ENCODE data around the gene CCDC91.

Gene CCDC91

GRCh38 chr12:28240853-28241252 is 50.6 kb downstream of the CCDC91 start:
- H3K27ac ChIP-seq (replicated peaks), result no peak overlapping the region
- TF ChIP-seq POLR2AphosphoS5 (IDR thresholded peaks at IDR 0.05; ENCODE audit: low read depth), result no peak
- TF ChIP-seq CTCF (IDR thresholded peaks at IDR 0.05; ENCODE audit: insufficient read depth, low read length), result no peak
- TF ChIP-seq, protein P1, sequence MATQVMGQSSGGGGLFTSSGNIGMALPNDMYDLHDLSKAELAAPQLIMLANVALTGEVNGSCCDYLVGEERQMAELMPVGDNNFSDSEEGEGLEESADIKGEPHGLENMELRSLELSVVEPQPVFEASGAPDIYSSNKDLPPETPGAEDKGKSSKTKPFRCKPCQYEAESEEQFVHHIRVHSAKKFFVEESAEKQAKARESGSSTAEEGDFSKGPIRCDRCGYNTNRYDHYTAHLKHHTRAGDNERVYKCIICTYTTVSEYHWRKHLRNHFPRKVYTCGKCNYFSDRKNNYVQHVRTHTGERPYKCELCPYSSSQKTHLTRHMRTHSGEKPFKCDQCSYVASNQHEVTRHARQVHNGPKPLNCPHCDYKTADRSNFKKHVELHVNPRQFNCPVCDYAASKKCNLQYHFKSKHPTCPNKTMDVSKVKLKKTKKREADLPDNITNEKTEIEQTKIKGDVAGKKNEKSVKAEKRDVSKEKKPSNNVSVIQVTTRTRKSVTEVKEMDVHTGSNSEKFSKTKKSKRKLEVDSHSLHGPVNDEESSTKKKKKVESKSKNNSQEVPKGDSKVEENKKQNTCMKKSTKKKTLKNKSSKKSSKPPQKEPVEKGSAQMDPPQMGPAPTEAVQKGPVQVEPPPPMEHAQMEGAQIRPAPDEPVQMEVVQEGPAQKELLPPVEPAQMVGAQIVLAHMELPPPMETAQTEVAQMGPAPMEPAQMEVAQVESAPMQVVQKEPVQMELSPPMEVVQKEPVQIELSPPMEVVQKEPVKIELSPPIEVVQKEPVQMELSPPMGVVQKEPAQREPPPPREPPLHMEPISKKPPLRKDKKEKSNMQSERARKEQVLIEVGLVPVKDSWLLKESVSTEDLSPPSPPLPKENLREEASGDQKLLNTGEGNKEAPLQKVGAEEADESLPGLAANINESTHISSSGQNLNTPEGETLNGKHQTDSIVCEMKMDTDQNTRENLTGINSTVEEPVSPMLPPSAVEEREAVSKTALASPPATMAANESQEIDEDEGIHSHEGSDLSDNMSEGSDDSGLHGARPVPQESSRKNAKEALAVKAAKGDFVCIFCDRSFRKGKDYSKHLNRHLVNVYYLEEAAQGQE (IDR thresholded peaks at IDR 0.05; ENCODE audit: insufficient replicate concordance, low read depth), result no peak
- TF ChIP-seq SPI1 (IDR thresholded peaks at IDR 0.05; ENCODE audit: borderline replicate concordance, low read depth), result no peak
- no peak for TF ChIP-seq GABPA (IDR thresholded peaks at IDR 0.05; ENCODE audit: low read depth)
- H3K4me3 ChIP-seq (replicated peaks; ENCODE audit: insufficient read depth, low read length), result no peak overlapping the region
- DNase-seq (ENCODE audit: low read depth in 1 of 2, low spot score in 1 of 2), result no peak
- H3K27me3 ChIP-seq (ENCODE audit: insufficient read depth, poor library complexity, severe bottlenecking), result no peaks in the 10 kb centered on the region

- no peak overlapping the region for H3K27ac ChIP-seq (replicated peaks)
- DNase-seq (ENCODE audit: low read depth in 1 of 2, low spot score in 1 of 2), result no peak
- TF ChIP-seq SPI1 (IDR thresholded peaks at IDR 0.05; ENCODE audit: borderline replicate concordance, low read depth), result no peak
- no peak for TF ChIP-seq GABPA (IDR thresholded peaks at IDR 0.05; ENCODE audit: low read depth)
- TF ChIP-seq, protein P1 (IDR thresholded peaks at IDR 0.05; ENCODE audit: insufficient replicate concordance, low read depth), result no peak
- TF ChIP-seq CTCF (IDR thresholded peaks at IDR 0.05; ENCODE audit: insufficient read depth, low read length), result no peak
- no peak for TF ChIP-seq POLR2AphosphoS5 (IDR thresholded peaks at IDR 0.05; ENCODE audit: low read depth)
- H3K27me3 ChIP-seq (ENCODE audit: insufficient read depth, poor library complexity, severe bottlenecking), result no peaks in the 10 kb centered on the region
- no peak overlapping the region for H3K4me3 ChIP-seq (replicated peaks; ENCODE audit: insufficient read depth, low read length)
These were observed 51.9 kb downstream of the CCDC91 start for GRCh38 chr12:28242129-28242495.

DNA sequence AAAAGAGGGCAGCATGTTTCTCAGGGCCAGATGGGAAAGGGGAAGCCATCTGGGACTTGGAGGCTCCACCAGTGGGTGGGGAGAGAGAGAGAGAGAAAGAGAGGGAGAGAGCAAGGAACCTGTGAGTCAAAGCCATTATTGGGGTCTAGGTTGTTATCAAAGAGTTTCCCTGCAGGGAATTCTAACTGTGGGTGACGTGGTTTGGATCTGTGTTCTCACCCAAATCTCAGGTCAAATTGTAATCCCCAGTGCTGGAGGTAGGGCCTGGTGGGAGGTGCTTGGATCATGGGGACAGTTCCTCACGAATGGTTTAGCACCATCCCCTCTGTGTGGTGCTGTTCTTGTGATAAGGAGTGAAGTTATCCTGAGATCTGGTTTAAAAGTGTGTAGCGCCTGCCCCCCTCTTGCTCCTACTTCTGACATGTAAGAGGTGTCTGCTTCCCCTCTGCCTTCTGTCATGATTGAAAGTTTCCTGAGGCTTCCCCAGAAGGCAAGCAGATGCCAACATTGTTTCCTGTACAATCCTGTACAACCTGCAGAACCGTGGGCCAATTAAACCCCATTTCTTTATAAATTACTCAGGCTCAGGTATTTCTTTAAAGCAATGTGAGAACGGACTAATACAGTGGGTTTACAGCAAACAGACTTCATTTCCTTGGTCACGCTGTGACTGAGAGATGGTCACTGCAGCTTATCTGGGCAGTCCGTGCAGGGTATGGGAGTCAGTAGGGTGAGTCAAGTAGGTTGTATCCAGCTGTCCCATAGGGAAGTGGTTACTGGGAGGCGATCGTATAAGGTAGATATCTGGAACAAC is 52.4 kb downstream of the CCDC91 start:
- DNase-seq (ENCODE audit: low read depth in 1 of 2, low spot score in 1 of 2), result peak in 1 of 2 experiments; percentile 38
- TF ChIP-seq GABPA (IDR thresholded peaks at IDR 0.05; ENCODE audit: low read depth), result no peak
- peak; percentile 67; the same call in 1 of the 2 replicates for TF ChIP-seq SPI1 (IDR thresholded peaks at IDR 0.05; ENCODE audit: borderline replicate concordance, low read depth)
- Histone ChIP-seq H3K27me3 (ENCODE audit: insufficient read depth, poor library complexity, severe bottlenecking) (no peaks in the 10 kb centered on the region), H3K4me3 (replicated peaks; ENCODE audit: insufficient read depth, low read length) (no peak overlapping the region), H3K27ac (replicated peaks) (no peak overlapping the region)

- DNase-seq (ENCODE audit: low read depth in 1 of 2, low spot score in 1 of 2), result no peak
- no peaks in the 10 kb centered on the region for H3K27me3 ChIP-seq (ENCODE audit: insufficient read depth, poor library complexity, severe bottlenecking)
- no peak overlapping the region for H3K4me3 ChIP-seq (replicated peaks; ENCODE audit: insufficient read depth, low read length)
- no peak for TF ChIP-seq SPI1 (IDR thresholded peaks at IDR 0.05; ENCODE audit: borderline replicate concordance, low read depth)
- no peak overlapping the region for H3K27ac ChIP-seq (replicated peaks)
These were observed 53.0 kb downstream of the CCDC91 start for GRCh38 chr12:28243310-28243633.

DNA sequence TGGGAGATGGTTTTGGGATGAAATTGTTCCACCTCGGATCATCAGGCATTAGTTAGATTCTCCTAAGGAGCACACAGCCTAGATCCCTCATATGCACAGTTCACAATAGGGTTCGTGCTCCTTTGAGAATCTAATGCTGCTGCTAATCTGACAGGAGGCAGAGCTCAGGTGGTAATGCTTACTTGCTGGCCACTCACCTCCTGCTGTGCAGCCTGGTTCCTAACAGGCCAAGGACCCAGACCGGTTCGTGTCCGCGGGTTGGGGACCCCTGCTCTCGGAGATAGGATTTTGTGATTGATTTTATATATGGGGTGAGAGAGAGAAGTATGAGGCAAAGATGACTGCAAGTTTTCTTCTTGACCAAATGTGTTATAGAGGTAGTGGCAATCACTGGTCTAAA is 57.5 kb downstream of the CCDC91 start:
- TF ChIP-seq CTCF (IDR thresholded peaks at IDR 0.05; ENCODE audit: insufficient read depth, low read length) (no peak), GABPA (IDR thresholded peaks at IDR 0.05; ENCODE audit: low read depth) (no peak), POLR2AphosphoS5 (IDR thresholded peaks at IDR 0.05; ENCODE audit: low read depth) (no peak), SPI1 (IDR thresholded peaks at IDR 0.05; ENCODE audit: borderline replicate concordance, low read depth) (no peak)
- TF ChIP-seq, protein P1 (IDR thresholded peaks at IDR 0.05; ENCODE audit: insufficient replicate concordance, low read depth), result no peak
- no peak overlapping the region for H3K4me3 ChIP-seq (replicated peaks; ENCODE audit: insufficient read depth, low read length)
- no peak for DNase-seq (ENCODE audit: low read depth in 1 of 2, low spot score in 1 of 2)
- no peaks in the 10 kb centered on the region for H3K27me3 ChIP-seq (ENCODE audit: insufficient read depth, poor library complexity, severe bottlenecking)
- H3K27ac ChIP-seq (replicated peaks), result no peak overlapping the region
